ENCODE results near the gene SEMA6A.
"Not testable (repeated sequence)": the region's sequence is repeated elsewhere in the genome, so short reads cannot be mapped to it uniquely, and the experiment has no call there.

Gene SEMA6A

DNA sequence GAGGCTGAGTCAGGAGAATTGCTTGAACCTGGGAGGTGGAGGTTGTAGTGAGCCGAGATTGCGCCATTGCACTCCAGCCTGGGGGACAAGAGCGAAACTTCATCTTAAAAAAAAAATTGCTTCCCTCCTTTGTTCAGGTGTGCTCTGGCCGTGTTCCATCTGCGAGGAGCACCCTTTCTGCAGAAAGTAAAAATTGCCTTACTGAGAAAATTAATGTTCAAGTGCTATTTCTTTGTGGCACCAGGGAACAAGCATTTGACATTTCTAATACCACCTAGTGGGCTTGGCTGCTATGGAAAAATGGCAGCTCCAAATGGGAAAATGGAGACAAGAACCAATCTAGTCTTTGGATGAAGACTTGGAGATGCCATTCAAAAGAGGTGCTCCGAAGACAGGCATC is 29.2 kb downstream of the SEMA6A start:
- not testable (repeated sequence) for DNase-seq

DNA sequence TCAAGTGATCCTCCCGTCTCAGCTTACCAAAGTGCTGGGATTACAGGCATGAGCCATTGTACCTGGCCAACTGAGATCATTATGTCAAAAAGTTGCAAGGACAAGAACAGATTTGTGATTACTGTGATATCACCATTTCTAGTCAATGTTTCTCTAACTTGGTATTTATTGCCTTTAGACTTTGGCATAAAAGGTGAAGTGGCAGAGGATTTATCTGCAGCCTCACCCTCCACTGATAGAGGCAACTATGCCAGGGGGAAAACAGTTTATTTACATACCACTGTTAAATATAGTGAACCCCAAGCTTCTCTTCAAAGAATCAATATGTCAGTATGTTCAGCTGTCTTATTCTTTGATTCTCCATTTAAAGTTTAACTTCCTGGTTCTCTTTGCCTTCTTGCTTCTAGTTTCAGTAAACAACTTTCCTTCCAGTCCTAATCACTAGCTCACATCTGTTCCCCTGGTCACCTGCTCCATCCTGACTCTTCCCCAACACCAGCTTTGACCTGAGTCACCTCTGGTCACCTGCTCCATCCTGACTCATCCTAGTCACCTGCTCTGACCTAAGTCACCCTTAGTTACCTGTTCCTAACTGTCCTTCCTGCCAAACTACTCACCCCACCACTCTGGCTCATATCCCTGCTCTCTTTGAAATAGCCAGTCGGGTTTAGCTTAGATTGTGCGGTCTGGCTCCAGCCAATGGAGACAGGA is 29.9 kb downstream of the SEMA6A start:
- DNase-seq, result no peak

DNA sequence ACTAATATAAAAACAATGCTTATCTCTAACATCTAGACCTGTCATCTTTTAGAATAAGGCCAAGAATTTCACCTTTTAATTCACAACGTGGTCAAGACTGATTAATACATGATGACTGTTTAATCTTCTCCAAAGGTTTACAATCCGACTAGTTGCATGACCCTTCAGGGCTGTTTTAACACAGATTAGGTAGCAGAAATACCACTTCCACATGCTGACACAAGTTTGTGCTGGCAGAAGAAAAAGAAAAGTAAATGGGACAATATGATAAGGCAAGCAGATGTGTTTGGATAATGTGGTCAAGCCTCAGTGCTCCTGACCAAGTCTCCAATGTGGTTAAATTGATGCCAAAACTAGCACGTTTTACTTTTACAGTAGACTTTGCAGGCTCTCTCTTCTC is 31.1 kb downstream of the SEMA6A start:
- DNase-seq, result no peak

DNA sequence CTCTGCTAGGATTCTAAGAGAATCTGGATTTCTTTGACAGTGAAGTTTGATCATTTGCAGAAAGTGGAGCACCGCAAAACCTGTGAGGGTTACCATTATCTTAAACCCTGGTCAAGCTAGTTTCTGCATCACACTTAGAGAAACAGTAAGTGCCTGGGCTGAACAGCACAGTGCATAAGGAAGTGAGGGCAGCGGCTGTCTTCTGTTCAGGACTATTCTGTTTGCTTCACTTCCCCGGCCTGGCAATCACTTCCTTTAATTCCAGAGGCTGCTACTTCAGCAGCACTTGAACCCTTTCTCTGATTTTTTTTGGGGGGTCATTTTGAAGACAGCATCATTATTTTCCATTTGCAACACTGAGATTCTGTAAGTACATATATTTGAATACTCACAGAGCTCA is 32.0 kb downstream of the SEMA6A start:
- no peak for DNase-seq

DNA sequence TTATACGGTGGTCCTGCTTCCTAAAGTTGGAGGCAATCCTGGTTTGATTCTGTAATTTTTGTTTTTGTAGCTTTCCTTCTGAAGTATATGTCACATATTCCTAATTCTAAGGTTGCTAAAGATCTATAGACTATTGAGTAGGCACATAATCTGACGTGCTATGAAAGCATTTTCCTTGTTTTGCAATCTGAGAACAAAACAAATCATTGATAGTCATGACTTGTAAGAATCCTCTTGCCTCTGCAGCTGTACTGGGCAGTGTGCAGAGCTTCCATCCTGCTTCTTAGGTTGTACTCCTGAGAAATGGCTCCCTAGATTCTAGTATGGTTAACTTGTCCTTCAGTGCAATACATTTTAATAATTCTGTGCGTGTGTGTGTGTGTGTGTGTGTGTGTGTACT is 35.4 kb downstream of the SEMA6A start:
- no peak for DNase-seq

DNA sequence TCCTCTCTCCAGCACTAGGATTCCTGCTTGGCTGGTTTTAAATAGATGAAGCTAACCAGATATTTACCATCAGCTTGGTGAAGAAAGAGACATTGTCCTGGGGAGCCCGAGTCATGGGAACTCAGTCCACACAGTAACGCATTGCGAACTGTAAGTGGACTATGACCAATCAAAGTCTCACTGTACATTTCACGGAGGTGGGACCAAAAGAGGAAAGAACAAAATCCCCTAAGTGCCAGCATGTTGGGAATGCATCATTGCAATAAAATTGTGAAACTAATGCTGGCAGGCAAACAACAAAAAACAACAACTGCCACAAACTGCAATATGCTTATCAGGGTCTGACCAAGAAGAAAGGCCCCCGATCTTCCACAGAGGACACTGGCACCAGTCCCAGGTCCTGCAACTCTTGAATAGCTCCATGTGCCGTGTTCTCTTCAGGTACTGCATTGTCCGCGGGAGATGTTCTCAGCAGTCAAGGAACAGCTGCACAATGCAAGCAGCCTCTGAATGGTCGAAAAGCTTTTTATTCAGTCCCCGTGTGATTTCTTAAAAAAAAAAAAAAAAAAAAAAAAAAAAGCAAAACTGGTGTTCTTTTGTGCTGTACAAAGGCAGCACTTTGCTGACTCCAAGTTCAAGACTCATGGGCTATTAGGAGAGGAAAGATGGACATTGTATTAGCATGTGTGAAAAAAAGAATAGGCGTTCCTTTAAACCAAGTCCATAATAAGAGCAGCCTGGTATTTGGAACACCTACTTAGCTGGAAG is 38.1 kb downstream of the SEMA6A start:
- no peak for DNase-seq

DNA sequence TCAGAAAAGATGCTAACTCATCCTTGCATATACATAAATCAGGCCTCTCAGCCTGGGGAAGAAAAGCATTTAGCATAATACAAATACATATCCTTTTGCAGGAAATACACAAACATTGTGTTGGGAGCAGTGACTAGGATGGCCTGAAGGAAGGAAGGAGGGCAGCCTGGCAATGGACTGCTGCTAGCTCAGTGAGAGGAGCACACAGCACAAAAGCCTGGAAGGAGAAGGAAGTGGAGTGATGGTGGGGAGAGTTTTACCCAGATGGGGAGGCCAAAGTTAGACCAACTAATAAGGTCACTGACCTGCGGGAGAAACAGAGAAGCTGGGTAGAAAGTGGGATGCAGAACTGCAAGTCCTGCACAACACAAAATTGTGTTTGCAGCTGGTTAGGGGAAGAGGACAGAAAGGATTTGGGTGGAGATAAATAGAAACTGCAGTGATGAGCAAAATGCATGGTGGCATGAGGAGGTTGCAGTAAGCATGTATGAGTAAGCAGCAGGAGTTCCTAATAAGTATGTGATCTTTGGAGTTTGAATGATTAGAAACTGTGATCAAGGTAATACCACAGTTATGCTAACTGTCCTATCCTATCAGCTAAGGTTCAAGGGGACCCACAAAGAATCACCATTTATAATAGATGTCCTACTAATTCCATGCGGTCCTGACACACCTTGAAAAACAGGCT is 39.5 kb downstream of the SEMA6A start:
- no peak for DNase-seq

DNA sequence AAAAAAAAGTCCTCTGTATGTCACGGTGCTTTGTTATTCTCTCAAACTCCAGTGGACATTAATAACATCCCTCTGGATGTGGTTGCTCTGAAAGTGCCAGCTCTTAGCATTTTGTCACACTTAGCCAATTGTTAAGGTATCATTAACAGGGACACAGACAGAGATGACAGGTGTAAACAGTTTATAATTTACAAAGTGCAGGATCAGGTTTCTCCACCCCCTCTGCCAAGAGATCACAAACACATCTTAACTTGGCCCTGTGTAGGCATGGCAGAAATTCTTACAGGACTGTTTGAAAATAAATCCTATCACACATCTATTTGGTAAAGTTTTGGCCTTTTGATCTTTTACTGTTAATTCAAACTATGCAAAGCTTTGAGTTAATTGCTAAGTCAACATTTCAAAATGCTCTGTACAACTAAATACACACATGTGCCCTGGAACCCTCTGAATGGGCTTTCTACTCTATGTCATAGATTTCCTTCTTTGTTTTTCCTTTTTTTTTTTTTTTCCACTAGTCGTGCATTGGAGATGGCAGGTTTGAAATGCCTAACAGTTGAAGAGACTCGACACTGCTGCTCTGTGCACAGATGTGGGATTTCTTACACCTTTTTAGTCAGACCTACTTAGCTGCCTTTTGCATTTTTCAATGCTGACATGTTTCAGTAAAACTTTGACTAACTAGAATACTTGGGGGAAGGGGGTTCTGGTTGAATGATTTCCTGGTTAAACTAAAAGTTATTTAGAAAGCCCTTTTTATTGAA is 41.7 kb downstream of the SEMA6A start:
- DNase-seq, result no peak

DNA sequence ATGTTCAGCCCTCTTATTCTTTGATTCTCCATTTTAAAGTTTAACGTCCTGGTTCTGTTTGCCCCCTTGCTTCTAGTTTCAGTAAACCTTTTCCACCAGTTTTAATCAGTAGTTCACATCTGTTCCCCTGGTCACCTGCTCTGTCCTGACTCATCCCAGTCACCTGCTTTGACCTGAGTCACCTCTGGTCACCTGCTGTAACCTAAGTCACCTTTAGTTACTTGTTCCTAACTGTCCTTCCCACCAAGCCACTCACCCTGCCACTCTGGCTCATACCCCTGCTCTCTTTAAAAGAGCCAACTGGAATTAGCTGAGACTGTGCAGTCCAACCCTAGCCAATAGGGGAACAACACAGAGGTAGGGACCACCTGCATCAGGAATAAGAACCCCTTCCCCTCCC is 43.0 kb downstream of the SEMA6A start:
- DNase-seq, result no peak

DNA sequence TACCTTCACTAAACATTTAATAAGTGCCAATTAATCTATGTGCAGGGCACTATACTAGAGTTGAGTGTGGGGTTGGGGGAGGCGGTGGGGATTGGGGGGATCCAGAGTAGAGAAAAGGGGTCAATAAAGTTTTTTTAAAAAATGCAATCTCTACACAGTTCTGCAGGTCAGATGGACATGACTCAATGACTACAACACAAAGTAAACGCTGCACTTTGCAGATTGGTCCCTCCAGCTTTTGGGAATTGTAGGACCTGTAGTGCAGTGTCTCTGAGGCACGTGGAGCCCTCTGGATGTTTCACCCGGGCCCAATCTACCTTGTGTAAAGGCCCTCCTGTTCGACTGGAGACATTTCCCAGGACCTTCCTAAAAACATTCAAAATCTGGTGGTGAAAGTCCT is 43.5 kb downstream of the SEMA6A start:
- no peak for DNase-seq

DNA sequence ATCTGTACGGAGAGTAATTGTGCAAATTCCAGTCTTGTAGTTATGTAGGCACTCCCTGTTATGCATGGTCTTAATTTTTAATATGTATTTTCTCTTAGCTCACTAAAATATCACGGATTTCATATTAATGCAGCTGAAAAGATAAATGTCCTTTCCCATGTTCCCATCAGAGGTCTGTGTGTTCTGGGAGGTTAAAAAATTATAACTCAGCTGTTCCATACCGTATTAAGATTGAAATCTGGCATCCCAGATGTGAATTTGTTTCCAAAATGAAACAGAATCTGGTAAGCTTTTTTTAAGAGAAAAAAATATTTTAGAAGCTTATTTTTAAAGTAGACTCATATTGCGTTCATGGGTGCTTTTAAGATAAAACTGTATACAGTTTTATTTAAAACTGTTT is 44.3 kb downstream of the SEMA6A start:
- DNase-seq, result no peak

DNA sequence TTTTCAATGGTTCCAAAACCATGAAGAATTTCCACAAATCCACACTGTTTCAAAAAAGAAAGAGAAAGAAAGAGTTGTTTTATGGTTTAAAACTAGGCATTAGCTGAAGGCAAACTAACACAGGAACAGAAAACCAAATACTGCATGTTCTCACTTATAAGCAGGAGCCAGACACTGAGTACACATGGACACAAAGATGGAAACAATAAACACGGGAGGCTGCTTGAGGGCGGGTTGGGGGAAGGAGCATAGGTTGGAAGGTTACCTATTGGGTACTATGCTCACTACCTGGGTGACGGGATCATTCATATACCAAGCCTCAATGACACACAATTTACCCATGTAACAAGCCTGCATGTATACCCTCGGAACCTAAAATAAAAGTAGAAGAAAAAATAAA is 45.0 kb downstream of the SEMA6A start:
- DNase-seq, result no peak

DNA sequence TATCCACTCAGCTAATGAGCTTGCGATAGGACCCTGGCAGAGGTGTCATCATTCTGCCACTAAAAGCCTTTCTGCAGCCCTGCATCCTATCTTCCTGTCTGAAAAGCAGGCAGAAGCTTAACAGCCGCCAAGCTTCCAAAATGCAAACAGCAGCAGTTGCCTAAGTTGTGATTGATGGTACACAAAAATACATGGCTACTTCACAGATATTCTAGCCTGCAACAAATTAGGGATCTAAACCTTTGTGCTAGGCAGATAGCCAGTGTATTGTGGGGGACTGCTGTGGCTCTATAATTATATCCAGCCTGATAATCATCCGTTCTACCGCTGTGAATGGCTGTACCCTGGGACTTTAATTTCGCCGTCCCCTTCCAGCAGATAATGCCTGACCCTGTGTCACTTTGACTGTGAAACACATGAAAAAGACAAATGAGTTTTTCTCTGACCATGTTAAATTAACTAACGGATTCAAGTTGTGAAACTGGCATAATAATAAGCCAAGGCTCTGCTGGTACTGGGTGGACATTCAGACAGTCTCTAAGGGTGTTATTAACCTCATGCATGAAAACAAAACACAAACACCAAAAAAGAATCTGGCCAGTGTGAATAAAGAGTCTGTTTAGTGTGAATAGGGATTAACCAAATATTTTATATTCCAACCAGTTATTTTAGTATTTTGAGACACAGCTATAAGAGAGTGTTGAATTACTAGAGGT is 45.9 kb downstream of the SEMA6A start:
- no peak for DNase-seq

DNA sequence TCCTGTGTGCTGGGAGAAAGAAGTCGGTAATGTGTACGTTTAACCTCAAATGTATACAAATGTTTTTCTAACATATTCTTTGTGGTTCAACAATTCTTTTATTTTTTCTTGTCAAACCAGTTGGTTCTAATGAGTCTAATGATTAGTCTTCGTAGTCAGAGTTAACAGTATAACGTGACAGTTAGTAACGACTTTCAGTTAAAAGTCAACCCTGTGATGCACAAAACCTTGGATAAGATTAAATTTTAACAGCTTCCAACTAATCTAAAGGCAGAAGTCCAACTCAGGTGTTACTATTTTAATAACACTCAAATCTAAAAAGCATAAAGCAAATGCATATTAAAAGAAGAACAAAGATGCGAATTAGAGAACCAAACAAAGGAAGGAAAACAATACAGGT is 47.0 kb downstream of the SEMA6A start:
- DNase-seq, result no peak

DNA sequence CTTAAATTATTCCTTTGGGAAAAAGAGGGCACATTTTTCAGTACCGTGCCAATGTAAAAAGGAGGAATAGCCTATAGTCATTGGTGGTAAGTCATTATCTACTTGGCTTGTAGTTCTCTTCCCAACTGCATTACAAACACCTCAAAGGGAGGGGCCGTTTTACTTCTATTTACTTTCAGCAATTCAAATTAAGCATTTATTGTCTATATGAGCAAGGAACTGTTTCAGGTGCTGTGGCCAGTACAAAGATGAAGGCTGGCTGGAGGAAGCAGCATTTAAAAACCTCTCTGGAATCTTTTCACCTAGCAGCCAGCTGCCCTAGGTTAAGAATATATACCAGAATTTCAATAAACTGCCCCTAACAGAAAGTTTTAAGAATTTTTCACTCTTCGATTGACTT is 48.9 kb downstream of the SEMA6A start:
- no peak for DNase-seq

DNA sequence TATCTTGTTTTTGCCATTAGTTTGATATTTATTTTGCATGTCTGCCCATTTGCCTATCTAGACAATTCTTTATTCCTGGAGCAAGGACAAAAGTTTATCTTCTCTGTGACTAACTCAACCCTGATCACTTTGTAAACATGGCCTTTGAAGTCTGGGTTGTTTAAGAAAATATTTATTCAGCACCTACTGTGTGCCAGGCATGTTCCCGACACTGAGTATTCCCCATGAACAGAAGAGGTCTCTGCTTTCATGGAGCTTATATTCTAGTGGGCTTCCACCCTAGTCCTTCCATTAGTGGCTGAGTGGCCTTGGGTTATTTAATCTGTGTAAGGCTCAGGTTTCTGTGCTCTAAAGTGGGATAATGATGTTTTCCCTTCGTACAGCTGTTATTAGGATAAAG is 49.7 kb downstream of the SEMA6A start:
- no peak for DNase-seq

DNA sequence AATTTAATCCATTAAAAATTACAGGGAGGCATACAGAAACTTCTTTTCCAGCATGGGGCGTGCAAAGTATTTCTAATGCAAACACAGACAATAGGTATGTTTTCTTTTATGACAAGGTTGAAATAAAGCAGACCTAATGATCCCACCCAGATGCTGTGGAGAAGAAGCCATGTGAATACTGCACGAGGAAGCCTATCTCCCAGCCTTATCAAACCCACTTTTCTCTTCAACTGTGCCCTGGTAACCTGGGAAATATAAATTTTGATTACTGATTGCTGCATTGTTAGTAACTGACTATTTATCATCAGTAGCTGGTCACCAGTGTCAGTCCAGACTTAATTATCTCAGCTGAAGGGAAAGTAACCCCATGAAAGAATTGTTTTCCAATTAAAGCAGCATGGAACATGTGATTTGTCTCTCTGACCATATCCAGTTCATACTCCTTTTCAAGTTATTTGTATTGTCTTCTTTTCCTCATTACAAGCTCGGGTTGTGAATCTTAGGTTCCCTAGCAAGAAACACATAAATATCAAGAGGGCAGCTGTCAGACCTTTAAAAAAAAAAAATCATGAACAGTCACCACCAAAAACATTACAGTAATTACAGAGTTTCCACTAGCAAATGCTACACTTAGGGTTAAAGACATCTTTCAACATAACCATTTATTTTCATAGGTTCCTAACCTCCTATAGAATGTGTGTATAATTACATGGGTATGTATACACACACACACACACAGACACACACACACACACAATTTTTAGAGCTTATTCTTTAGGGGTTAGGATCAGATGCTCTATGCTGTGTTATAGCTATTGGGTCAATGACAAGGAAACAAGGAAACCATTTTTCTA is 50.3 kb downstream of the SEMA6A start:
- DNase-seq, result no peak

DNA sequence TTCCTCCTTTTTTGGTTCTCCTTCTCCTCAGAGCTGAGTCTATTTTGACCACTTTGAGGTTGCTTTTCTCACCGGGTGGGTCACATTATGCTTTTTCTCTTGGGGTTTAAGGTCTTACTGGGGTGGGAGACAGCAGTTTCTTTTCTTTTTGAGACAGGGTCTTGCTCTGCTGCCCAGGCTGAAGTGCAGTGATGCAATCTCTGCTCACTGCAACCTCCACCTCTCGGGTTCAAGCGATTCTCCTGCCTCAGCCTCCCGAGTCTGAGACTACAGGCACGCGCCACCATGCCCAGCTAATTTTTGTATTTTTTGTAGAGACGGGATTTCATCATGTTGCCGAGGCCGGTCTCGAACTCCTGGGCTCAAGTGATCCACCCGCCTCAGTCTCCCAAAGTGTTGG is 51.4 kb downstream of the SEMA6A start:
- not testable (repeated sequence) for DNase-seq

DNA sequence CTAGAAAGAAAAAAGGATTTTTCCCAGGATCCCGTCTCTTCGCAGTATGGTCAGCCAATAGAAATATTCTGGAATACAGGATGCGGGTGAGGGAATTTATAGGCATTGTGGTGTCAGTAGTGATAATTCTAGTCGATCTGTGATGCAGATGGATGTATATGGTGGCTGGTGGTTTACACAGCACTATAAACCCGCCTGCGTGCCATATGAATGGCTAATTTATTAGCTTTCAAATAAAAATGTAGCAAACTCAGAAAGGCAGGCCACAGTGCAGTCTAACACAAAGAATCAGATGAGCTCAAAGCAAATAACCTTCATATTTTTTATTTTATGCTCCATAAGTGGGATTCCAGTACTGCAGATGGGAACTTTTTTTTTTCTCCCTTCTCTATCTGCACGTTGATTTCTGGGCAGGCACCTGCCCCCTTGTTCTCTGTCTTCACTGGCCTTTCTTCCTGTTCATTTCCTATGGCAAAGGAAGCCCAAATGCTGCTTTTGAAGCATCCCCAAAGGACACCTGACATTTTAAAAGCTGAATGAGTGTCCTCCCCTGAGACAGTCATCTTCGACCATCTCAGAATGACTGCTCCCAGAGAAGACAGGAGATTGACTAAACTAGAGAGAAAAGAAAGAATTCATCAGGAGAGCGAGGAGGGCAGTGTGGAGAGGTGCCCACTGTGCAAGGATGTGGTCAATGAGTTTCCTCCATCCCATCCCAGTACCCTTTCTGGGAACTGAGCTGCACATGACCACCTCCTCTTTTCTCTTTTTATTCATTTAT is 52.1 kb downstream of the SEMA6A start:
- DNase-seq, result no peak

DNA sequence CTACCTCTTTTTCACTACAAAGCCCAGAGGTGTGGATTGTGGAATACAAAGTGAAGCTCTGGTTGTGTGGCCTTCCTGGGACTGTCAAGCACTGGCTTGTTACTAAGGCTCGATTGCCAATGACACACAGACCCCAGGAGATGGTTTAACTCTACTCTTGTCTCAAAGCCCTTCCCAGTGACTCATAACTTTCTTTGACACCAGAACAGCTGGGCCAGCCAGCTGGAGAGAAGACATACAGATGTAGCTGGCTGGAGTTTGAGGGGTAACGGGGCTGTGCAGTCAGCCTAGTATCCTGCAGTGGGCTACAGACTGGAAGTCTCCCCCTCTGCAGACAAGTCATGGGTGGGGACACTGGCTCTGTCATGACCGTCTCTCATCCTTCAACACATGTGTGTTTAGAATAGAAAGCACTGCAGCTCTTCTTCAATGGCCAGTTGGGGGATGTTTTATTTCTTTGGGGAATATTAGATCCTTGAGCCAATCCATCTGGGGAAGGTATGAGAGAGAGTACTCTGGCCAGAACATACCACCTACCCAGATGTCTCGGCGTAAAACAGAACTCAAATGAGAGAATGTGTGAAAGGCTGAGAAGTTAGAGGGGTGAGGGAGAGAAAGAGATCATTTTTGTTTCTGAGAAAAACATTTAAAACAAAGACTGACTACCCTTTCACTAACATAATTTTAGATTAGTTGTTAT is 53.3 kb downstream of the SEMA6A start:
- no peak for DNase-seq
